Measurements from ENCODE around the gene CAPN7.

CAPN7 gene

DNA sequence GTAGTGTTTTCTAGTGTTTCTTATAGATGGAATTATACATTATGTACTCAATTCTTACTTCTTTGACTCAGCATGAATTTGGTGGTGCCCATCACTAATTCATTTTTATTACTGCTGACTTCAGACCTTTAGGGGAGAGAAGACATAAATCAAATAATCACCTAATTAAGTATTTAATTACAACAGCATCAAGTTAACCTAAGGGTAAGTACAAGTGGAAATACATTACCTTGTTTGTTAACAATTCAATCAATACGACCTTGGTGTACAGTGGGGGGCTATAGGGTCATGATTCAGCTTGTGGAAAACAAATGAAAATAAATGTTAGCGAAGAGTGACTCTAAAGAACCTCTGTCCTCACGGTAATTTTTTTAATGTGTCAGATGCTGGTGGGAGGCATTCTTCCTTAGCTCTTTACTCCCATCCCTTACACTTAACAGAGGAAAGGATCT is 538 bp upstream of the CAPN7 start:
- TF ChIP-seq EZH2phosphoT487 (IDR thresholded peaks at IDR 0.05; ENCODE audit: low read length) (no peak), EZH2 (optimal IDR thresholded peaks at IDR 0.05; ENCODE audit: low read depth, low read length) (no peak)
- TF ChIP-seq, protein P1, sequence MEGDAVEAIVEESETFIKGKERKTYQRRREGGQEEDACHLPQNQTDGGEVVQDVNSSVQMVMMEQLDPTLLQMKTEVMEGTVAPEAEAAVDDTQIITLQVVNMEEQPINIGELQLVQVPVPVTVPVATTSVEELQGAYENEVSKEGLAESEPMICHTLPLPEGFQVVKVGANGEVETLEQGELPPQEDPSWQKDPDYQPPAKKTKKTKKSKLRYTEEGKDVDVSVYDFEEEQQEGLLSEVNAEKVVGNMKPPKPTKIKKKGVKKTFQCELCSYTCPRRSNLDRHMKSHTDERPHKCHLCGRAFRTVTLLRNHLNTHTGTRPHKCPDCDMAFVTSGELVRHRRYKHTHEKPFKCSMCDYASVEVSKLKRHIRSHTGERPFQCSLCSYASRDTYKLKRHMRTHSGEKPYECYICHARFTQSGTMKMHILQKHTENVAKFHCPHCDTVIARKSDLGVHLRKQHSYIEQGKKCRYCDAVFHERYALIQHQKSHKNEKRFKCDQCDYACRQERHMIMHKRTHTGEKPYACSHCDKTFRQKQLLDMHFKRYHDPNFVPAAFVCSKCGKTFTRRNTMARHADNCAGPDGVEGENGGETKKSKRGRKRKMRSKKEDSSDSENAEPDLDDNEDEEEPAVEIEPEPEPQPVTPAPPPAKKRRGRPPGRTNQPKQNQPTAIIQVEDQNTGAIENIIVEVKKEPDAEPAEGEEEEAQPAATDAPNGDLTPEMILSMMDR (IDR thresholded peaks at IDR 0.05; ENCODE audit: low read length) = no peak
- Histone ChIP-seq H3K9me2 (replicated peaks; ENCODE audit: insufficient read depth, low read length) (no peaks in the 10 kb centered on the region), H3K4me3 (ENCODE audit: low read length) (peak overlapping the region; percentile 89), H2AFZ (ENCODE audit: low read length) (peak overlapping the region; percentile 95), H3K27ac (ENCODE audit: low read length) (peak overlapping the region; percentile 19; the same call in 1 of the 2 replicates), H3K9me3 (replicated peaks; ENCODE audit: insufficient read depth, low read length) (no peaks in the 10 kb centered on the region), H3K27me3 (replicated peaks; ENCODE audit: insufficient read depth, low read length) (no peaks in the 10 kb centered on the region), H3K9ac (ENCODE audit: low read length) (peak overlapping the region; percentile 62; the same call in 1 of the 2 replicates), H3K79me2 (ENCODE audit: low read length) (peaks cover 41% of the 10 kb centered on the region), H3K36me3 (replicated peaks; ENCODE audit: insufficient read depth, low read length) (0 out of 2 replicates have a peak, but pooled peaks cover 3% of the 10 kb centered on the region), H3F3A (ENCODE audit: insufficient read depth, low read length) (peaks cover 14% of the 10 kb centered on the region), H3K4me2 (ENCODE audit: low read depth, low read length) (peak overlapping the region; percentile 73), H4K20me1 (ENCODE audit: insufficient read depth, low read length) (no peaks in the 10 kb centered on the region), H3K4me1 (ENCODE audit: low read length) (peaks cover 11% of the 10 kb centered on the region)
- no peak for DNase-seq

DNA sequence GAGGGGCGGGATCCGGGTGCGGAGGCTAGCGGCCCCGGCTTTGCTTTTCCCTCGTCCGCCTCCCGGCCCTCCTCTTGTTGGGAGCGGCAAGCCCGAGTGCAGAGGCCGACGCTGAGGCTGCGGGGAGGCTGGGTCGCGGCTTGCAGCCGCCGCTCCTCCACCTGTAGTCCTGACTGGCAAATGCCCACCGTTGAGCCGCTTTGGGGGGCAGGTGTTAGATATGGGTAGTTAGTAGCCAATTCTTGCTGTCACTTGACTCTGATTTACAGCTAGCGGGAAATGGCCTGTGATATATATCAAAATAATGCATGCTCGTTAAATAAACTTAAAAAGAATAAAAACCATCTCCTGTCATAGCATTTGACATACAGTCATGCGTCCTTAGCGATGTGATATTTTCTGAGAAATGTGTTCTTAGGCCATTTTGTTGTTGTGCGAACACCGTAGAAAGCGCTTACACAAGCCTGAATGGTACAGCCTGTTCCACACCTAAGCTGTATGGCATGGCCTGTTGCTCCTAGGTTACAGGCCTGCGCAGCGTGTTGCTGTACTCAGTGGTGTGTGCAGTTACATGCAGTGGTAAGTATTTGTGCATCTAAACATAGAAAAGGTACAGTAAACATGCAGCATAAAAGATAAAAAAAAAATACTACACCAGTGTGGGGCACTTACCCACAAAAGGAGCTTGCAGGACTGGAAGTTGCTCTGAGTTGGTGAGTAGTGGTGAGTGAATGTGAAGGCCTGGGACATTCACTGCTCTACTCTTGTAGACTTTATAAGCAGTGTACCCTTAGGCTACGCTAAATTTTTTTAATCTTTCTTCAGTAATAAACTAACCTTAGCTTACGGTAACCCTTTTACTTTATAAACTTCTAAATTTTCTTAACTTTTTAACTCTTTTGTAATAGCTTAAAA is 873 bp downstream of the CAPN7 start:
- peak overlapping the region; percentile 92 for H3K9ac ChIP-seq (ENCODE audit: low read length)
- peak overlapping the region; percentile 73; the same call in 1 of the 2 replicates for H3K27ac ChIP-seq (ENCODE audit: low read length)
- peak; percentile 63 for DNase-seq
- peak overlapping the region; percentile 84 for H2AFZ ChIP-seq (ENCODE audit: low read length)
- no peaks in the 10 kb centered on the region for H4K20me1 ChIP-seq (ENCODE audit: insufficient read depth, low read length)
- no peaks in the 10 kb centered on the region for H3K9me2 ChIP-seq (replicated peaks; ENCODE audit: insufficient read depth, low read length)
- H3F3A ChIP-seq (ENCODE audit: insufficient read depth, low read length) = peaks cover 14% of the 10 kb centered on the region
- peaks cover 45% of the 10 kb centered on the region for H3K79me2 ChIP-seq (ENCODE audit: low read length)
- no peak for TF ChIP-seq EZH2phosphoT487 (IDR thresholded peaks at IDR 0.05; ENCODE audit: low read length)
- TF ChIP-seq, protein P1 (IDR thresholded peaks at IDR 0.05; ENCODE audit: low read length) = no peak
- no peak for TF ChIP-seq EZH2 (optimal IDR thresholded peaks at IDR 0.05; ENCODE audit: low read depth, low read length)
- 0 out of 2 replicates have a peak, but pooled peaks cover 3% of the 10 kb centered on the region for H3K36me3 ChIP-seq (replicated peaks; ENCODE audit: insufficient read depth, low read length)
- no peaks in the 10 kb centered on the region for H3K27me3 ChIP-seq (replicated peaks; ENCODE audit: insufficient read depth, low read length)
- H3K9me3 ChIP-seq (replicated peaks; ENCODE audit: insufficient read depth, low read length) = no peaks in the 10 kb centered on the region
- peak overlapping the region; percentile 89 for H3K4me3 ChIP-seq (ENCODE audit: low read length)
- peak overlapping the region; percentile 53 for H3K4me2 ChIP-seq (ENCODE audit: low read depth, low read length)
- H3K4me1 ChIP-seq (ENCODE audit: low read length) = peaks cover 11% of the 10 kb centered on the region

DNA sequence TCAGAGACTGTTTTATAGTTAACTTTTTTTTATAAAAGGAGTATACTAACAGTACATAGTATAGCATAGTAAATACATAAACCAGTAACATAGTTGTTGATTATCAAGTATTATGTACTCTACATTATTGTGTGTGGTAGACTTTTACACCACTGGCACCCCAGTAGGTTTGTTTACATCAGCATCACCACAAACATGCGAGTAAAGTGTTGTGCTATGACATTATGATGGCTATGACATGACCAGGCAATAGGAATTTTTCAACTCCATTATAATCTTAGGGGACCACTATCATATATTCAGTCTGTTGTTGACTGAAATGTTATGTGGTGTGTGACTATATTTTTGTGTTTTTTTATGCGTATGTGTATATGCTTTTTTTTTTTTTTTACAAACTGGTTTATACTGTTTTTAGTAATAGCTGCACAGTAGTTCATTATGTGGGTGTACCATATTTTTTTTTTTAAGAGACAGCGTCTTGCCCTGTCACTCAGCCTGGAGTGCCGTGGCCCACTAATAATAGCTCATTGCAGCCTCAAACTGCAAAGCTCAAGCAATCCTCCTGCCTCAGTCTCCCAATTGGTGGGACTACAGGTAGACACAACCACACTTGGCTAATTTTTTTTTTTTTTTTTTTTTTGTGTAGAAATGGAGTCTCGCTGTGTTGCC is 1.9 kb downstream of the CAPN7 start:
- no peaks in the 10 kb centered on the region for H4K20me1 ChIP-seq (ENCODE audit: insufficient read depth, low read length)
- H3F3A ChIP-seq (ENCODE audit: insufficient read depth, low read length) = peaks cover 14% of the 10 kb centered on the region
- H3K27me3 ChIP-seq (replicated peaks; ENCODE audit: insufficient read depth, low read length) = no peaks in the 10 kb centered on the region
- H2AFZ ChIP-seq (ENCODE audit: low read length) = no peak overlapping the region
- H3K4me2 ChIP-seq (ENCODE audit: low read depth, low read length) = peak overlapping the region; percentile 53
- peak overlapping the region; percentile 92; the same call in 1 of the 2 replicates for H3K9ac ChIP-seq (ENCODE audit: low read length)
- H3K79me2 ChIP-seq (ENCODE audit: low read length) = peaks cover 45% of the 10 kb centered on the region
- TF ChIP-seq EZH2 (optimal IDR thresholded peaks at IDR 0.05; ENCODE audit: low read depth, low read length) (no peak), EZH2phosphoT487 (IDR thresholded peaks at IDR 0.05; ENCODE audit: low read length) (no peak)
- TF ChIP-seq, protein P1 (IDR thresholded peaks at IDR 0.05; ENCODE audit: low read length) = no peak
- H3K9me2 ChIP-seq (replicated peaks; ENCODE audit: insufficient read depth, low read length) = no peaks in the 10 kb centered on the region
- H3K36me3 ChIP-seq (replicated peaks; ENCODE audit: insufficient read depth, low read length) = peaks cover 3% of the 10 kb centered on the region; the same call in 1 of the 2 replicates
- H3K4me3 ChIP-seq (ENCODE audit: low read length) = peak overlapping the region; percentile 89
- no peak overlapping the region for H3K27ac ChIP-seq (ENCODE audit: low read length)
- no peak for DNase-seq
- peaks cover 11% of the 10 kb centered on the region for H3K4me1 ChIP-seq (ENCODE audit: low read length)
- H3K9me3 ChIP-seq (replicated peaks; ENCODE audit: insufficient read depth, low read length) = no peaks in the 10 kb centered on the region
